Left lung (tissue), 10 donors: ENCODE data around the gene SAMMSON. TPM values are rescaled to one million over a fixed set of nuclear protein-coding genes. Genes with fewer than 3 reads are reported as not detected.

Experiments
- ATAC-seq: fragments of 200-7000 bp; cut with Tn5 transposase; one replicate; pipeline ENCODE4 v1.9.1; 2020; ENCODE audit warnings: moderate library complexity
- DNase-seq, 4 donors: peaks; one replicate each; pipeline ENCODE4 v3.0.0-alpha.2; 2013 to 2020
- H3K27ac ChIP-seq, 2 donors: fragments of 200-600 bp; sonication (generic) in 1 of 2; one replicate each; pipeline versions ENCODE4 v1.5.0 to v1.8.0; 2020 to 2021
- H3K27me3 ChIP-seq, 2 donors: fragments of 200-600 bp; sonication (generic) in 1 of 2; one replicate each; pipeline versions ENCODE4 v1.5.0 to v1.8.0; 2020 to 2021
- H3K36me3 ChIP-seq, 2 donors: fragments of 200-600 bp; sonication (generic) in 1 of 2; one replicate each; pipeline versions ENCODE4 v1.5.0 to v1.8.0; 2020 to 2021
- H3K4me1 ChIP-seq, 2 donors: fragments of 200-600 bp; one replicate each; pipeline ENCODE4 v1.8.0; 2021
- H3K4me3 ChIP-seq, 2 donors: fragments of 200-600 bp; sonication (generic) in 1 of 2; one replicate each; pipeline versions ENCODE4 v1.5.0 to v1.8.0; 2020 to 2021; ENCODE audit warnings: mild to moderate bottlenecking in 1 of 2
- H3K9me3 ChIP-seq, 2 donors: fragments of 200-600 bp; sonication (generic) in 1 of 2; one replicate each; pipeline versions ENCODE4 v1.5.0 to v1.8.0; 2020 to 2021
- intact Hi-C, 2 donors: fragments of 100-400 bp; cut with DNase I; formaldehyde crosslinking; loops; one replicate each; pipeline versions ENCODE4 v1.11.2 to v1.14.2; 2022
- polyA plus RNA-seq, 6 donors: library from polyadenylated mRNA; unstranded; fragments of 120-200 nt; gene quantifications; one replicate each; pipeline ENCODE4 v1.2.1, GENCODE V29; 2013; ENCODE audit not compliant: insufficient read length in 6 of 6
- total RNA-seq, 2 donors: library from RNA; stranded (reverse); fragmentation: NEBNext Ultra II Directional; extraction: Animal tissue kit (Norgen Biotek cat#: 25700); gene quantifications; one replicate each; pipeline ENCODE4 v1.2.1, GENCODE V29; 2021
- TF ChIP-seq, protein P1 (sequence below), 2 donors: fragments of 200-600 bp; sonication (generic) in 1 of 2; IDR thresholded peaks; one replicate each; pipeline versions ENCODE4 v1.5.0 to v1.8.0; 2021; ENCODE audit warnings: antibody characterized with exemption in 2 of 2
- donor health status: DM: no; HTN: yes; CAD: no.
- donor health status: DM: no; HTN: no; CAD: no.

Gene SAMMSON
- total and polyA plus RNA-seq, 8 donors: 0.09 to 0.20 (median 0.12) TPM; not detected in 4

DNA sequence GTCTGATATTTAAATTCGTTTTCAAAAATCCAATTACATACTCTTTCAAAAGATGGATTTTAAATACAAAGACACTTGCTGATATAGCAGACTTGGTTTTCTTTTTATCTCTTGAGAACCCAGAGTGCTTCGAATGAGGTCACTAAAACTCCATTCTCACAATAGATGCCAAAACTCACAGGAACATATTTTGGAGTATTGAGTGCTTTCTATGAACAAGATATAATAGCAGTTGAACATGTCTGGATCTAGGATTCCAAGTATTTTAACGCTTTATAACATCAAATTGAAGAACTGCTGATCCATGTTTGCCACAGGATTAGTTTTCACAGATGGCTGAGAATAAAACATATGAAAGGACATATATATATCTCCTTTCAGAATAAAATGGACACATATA is 113.2 kb downstream of the SAMMSON start:
- Histone ChIP-seq H3K4me3 (no peak overlapping the region), H3K9me3 (no peaks in the 10 kb centered on the region), H3K36me3 (no peaks in the 10 kb centered on the region), H3K4me1 (no peaks in the 10 kb centered on the region), H3K27ac (no peak overlapping the region), H3K27me3 (no peaks in the 10 kb centered on the region)
- TF ChIP-seq, protein P1, sequence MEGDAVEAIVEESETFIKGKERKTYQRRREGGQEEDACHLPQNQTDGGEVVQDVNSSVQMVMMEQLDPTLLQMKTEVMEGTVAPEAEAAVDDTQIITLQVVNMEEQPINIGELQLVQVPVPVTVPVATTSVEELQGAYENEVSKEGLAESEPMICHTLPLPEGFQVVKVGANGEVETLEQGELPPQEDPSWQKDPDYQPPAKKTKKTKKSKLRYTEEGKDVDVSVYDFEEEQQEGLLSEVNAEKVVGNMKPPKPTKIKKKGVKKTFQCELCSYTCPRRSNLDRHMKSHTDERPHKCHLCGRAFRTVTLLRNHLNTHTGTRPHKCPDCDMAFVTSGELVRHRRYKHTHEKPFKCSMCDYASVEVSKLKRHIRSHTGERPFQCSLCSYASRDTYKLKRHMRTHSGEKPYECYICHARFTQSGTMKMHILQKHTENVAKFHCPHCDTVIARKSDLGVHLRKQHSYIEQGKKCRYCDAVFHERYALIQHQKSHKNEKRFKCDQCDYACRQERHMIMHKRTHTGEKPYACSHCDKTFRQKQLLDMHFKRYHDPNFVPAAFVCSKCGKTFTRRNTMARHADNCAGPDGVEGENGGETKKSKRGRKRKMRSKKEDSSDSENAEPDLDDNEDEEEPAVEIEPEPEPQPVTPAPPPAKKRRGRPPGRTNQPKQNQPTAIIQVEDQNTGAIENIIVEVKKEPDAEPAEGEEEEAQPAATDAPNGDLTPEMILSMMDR (IDR thresholded peaks at IDR 0.05): no peak
- intact Hi-C loops: no loop called here
- no peak for DNase-seq
- no peak for ATAC-seq

DNA sequence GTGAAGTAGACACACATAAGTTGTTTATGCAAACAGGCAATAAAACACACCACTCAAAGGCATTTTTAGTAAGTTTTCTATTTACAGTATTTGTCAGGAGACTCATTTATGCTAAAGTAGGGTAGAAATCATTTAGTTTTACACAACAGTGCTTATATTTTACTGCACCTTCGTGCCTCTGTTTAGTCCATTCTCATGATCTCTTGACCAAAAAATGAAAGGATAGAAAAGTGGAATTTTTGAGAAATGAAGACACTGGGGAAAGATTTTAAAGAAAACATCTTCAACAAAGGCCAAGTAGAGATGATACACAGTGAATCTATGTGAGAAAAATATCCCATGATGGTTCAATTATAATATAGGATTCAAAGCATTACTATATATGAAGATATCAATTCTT is 114.9 kb downstream of the SAMMSON start:
- Histone ChIP-seq H3K4me3 (no peak overlapping the region), H3K27ac (no peak overlapping the region), H3K27me3 (no peaks in the 10 kb centered on the region), H3K4me1 (no peaks in the 10 kb centered on the region), H3K9me3 (no peaks in the 10 kb centered on the region), H3K36me3 (no peaks in the 10 kb centered on the region)
- TF ChIP-seq, protein P1 (IDR thresholded peaks at IDR 0.05): no peak
- DNase-seq (no peak), ATAC-seq (no peak)
- intact Hi-C loops: no loop called here

DNA sequence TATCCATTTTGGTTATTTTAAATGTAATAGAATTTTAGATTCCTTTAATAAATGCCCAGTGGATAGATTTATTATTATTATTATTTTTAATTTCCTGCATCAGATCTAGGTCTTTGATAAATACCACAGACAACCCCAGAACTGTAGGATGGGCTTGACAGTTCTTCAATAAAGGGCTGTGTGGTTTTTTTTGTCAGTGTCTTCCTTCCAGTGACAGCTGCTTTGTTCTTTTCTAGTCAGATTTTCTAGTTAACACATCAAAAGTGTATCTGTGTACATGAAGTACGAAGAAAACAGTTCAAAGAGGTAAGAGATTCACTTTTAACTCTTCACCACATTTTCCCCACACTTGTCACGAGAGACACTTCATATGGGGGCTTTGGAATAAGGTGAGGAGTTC is 120.3 kb downstream of the SAMMSON start:
- intact Hi-C loops: no loop called here
- H3K27me3 ChIP-seq: no peaks in the 10 kb centered on the region
- H3K4me1 ChIP-seq: no peaks in the 10 kb centered on the region
- no peaks in the 10 kb centered on the region for H3K36me3 ChIP-seq
- no peak overlapping the region for H3K4me3 ChIP-seq
- TF ChIP-seq, protein P1 (IDR thresholded peaks at IDR 0.05): no peak
- H3K9me3 ChIP-seq: no peaks in the 10 kb centered on the region
- no peak for DNase-seq
- no peak overlapping the region for H3K27ac ChIP-seq
- ATAC-seq: no peak
